CD8-positive, alpha-beta memory T cell (primary cell): Measurements from ENCODE around the gene DYNLT1. TPM values are rescaled to one million over a fixed set of nuclear protein-coding genes. Genes with fewer than 3 reads are reported as not detected.
"Not testable (repeated sequence)": the region's sequence is repeated elsewhere in the genome, so short reads cannot be mapped to it uniquely, and the experiment has no call there.

Experiments used
- CTCF ChIA-PET: fragments of 350-600 bp; sonication (Branson Sonifier 250); formaldehyde crosslinking; loops from one replicate; lab custom pipeline; 2021; ENCODE audit warnings: antibody characterized with exemption; lab: Charles Lee
- POLR2A ChIA-PET: fragments of 350-600 bp; sonication (Branson Sonifier 250); formaldehyde crosslinking; loops from one replicate; lab custom pipeline; 2021; ENCODE audit warnings: antibody characterized with exemption; lab: Charles Lee
- DNase-seq, 5 donors: peaks; one replicate each; pipeline versions ENCODE4 v3.0.0 to v3.0.0-alpha.2; 2020 to 2022; ENCODE audit warnings: mixed read lengths in 1 of 5
- H3K27ac ChIP-seq: one replicate; pipeline ENCODE4 v1.7.0; 2013; ENCODE audit warnings: low read depth, mild to moderate bottlenecking, low read length, moderate library complexity
- H3K27me3 ChIP-seq: 2 replicates; pipeline ENCODE4 v1.7.0; 2013; ENCODE audit warnings: low read length, mild to moderate bottlenecking; ENCODE audit not compliant: insufficient read depth, poor library complexity, severe bottlenecking
- H3K36me3 ChIP-seq: 2 replicates; pipeline ENCODE4 v1.7.0; 2013; ENCODE audit warnings: mild to moderate bottlenecking, low read length, moderate library complexity; ENCODE audit not compliant: insufficient read depth
- H3K4me1 ChIP-seq: 2 replicates; pipeline ENCODE4 v1.7.0; 2013; ENCODE audit warnings: mild to moderate bottlenecking, low read length, moderate library complexity; ENCODE audit not compliant: insufficient read depth
- H3K4me3 ChIP-seq: 2 replicates; pipeline ENCODE4 v1.7.0; 2013; ENCODE audit warnings: mild to moderate bottlenecking, low read length
- H3K9me3 ChIP-seq: 2 replicates; pipeline ENCODE4 v1.7.0; 2013; ENCODE audit warnings: mild to moderate bottlenecking, low read length
- H3K27ac Mint-ChIP-seq, 8 donors: one replicate each; pipeline ENCODE4 v1.8.0; 2020 to 2021; ENCODE audit warnings: mixed read lengths in 8 of 8, mild to moderate bottlenecking in 6 of 8, inconsistent platforms in 3 of 8, moderate library complexity in 3 of 8
- H3K27me3 Mint-ChIP-seq, 2 donors: one replicate each; pipeline ENCODE4 v1.8.0; 2020 to 2021; ENCODE audit warnings: mixed read lengths in 2 of 2, mild to moderate bottlenecking in 1 of 2, moderate library complexity in 1 of 2
- H3K36me3 Mint-ChIP-seq, 3 donors: one replicate each; pipeline ENCODE4 v1.8.0; 2020 to 2021; ENCODE audit warnings: mixed read lengths in 3 of 3, inconsistent platforms in 1 of 3, mild to moderate bottlenecking in 1 of 3
- H3K4me1 Mint-ChIP-seq, 3 donors: one replicate each; pipeline ENCODE4 v1.8.0; 2020 to 2021; ENCODE audit warnings: mixed read lengths in 3 of 3, inconsistent platforms in 1 of 3, mild to moderate bottlenecking in 1 of 3
- H3K4me3 Mint-ChIP-seq, 7 donors: one replicate each; pipeline ENCODE4 v1.8.0; 2020 to 2021; ENCODE audit warnings: mixed read lengths in 7 of 7, mild to moderate bottlenecking in 6 of 7, moderate library complexity in 4 of 7, inconsistent platforms in 2 of 7
- H3K9me3 Mint-ChIP-seq, 5 donors: one replicate each; pipeline ENCODE4 v1.8.0; 2020 to 2022; ENCODE audit warnings: mixed read lengths in 5 of 5, mild to moderate bottlenecking in 3 of 5, moderate library complexity in 2 of 5, inconsistent platforms in 1 of 5
- polyA plus RNA-seq: library from polyadenylated mRNA; unstranded; fragments of 300-500 nt; fragmentation: Illumina TruSeq; gene quantifications from one replicate; pipeline ENCODE4 v1.2.3, GENCODE V29; 2021
- total RNA-seq, 2 experiments: library from RNA; stranded (reverse); gene quantifications; one replicate each; pipeline ENCODE4 v1.2.3, GENCODE V29; 2021

DYNLT1 gene
- total and polyA plus RNA-seq, 3 experiments from 2014 or later = 83.2 to 103 (median 94.8) TPM

DNA sequence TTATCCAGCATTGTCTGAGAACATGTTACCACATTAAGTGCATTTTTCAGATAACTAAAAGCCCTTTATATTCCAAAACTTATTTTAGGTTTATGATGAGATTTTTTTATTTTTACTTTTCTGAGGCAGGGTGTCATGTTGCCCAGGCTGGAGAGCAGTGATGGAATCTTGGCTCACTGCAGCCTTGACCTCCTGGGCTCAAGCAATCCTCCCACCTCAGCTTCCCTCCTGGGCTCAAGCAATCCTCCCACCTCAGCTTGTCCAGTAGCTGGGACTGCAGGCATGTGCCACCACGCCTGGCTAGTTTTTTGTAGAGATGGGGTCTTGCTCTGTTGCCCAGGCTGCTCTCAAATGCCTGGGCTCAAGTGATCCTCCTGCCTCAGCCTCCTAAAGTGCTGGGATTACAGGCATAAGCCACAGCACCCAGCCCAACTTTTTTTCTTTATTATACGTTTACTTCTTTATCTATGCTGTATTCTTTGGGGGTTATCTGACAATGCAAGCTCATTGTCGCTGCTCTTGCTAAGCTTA is 6.2 kb downstream of the DYNLT1 start:
- peaks cover 14% of the 10 kb centered on the region for H3K36me3 ChIP-seq
- H3K27ac Mint-ChIP-seq = peak overlapping the region; percentile 44 to 89 (median 68)
- H3K36me3 Mint-ChIP-seq = peaks cover 12 to 70% (median 19%) of the 10 kb centered on the region in 3 donors
- peaks cover 70% of the 10 kb centered on the region for H3K4me1 ChIP-seq
- no peaks in the 10 kb centered on the region for H3K27me3 ChIP-seq
- peaks cover 0 to 2% of the 10 kb centered on the region in 2 donors for H3K27me3 Mint-ChIP-seq
- CTCF ChIA-PET = interaction anchor here (1.1 to 1.5 kb wide), 2 partner anchors 15 to 53 kb away, joined by 3 read pairs; no protein-coding TSS in a partner anchor
- H3K9me3 ChIP-seq = no peaks in the 10 kb centered on the region
- H3K27ac ChIP-seq = no peak overlapping the region
- peaks cover 69 to 88% (median 88%) of the 10 kb centered on the region in 3 donors for H3K4me1 Mint-ChIP-seq
- H3K9me3 Mint-ChIP-seq = no peaks in the 10 kb centered on the region
- H3K4me3 Mint-ChIP-seq = peak overlapping the region in 2 of 7 donors; percentile 36 to 40
- H3K4me3 ChIP-seq = no peak overlapping the region
- DNase-seq = no peak
- POLR2A ChIA-PET = no interaction called here

GRCh38 chr6:158636778-158637177 is 7.8 kb downstream of the DYNLT1 start:
- DNase-seq = no peak
- Mint-ChIP-seq H3K27me3 (peaks cover 0 to 2% of the 10 kb centered on the region in 2 donors), H3K36me3 (peaks cover 12 to 70% (median 27%) of the 10 kb centered on the region in 3 donors)

DNA sequence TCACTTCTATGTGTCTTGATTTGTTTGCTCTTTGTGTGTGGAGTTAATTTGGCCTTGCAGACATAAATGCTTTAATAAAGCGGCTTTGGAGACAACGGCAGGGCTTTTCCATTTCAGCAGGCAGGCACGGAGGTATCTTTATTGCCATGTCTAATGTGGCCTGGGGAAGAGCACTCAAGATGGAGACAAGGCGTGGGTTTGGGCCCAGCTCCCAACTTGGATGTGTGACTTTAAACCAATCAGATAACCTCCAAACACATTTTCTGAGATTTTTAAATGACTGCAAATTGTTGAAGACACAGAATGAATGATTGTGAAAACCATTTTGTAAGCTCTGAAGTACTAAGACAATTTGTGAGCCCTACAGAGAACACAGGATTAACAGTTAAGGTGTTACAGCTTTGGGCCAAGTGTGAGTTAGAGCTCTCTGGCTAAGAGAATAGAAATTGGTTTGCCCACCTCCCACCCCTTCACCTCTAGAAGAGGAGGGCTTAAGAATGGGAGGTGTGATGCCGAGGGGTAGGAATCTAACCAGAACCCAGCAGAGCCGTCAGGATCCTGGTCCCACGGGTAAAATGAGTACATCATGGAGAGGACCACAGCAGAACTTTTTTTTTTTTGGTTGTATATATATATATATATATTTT is 9.0 kb downstream of the DYNLT1 start:
- Mint-ChIP-seq H3K9me3 (no peaks in the 10 kb centered on the region), H3K27me3 (peaks cover 0 to 2% of the 10 kb centered on the region in 2 donors), H3K4me1 (peaks cover 56 to 82% (median 73%) of the 10 kb centered on the region in 3 donors), H3K27ac (peak overlapping the region; percentile 81 to 95 (median 92)), H3K36me3 (peaks cover 15 to 74% (median 32%) of the 10 kb centered on the region in 3 donors), H3K4me3 (peak overlapping the region in 4 of 7 donors; percentile 23 to 76 (median 51))
- Histone ChIP-seq H3K36me3 (peaks cover 19% of the 10 kb centered on the region), H3K4me1 (peaks cover 44% of the 10 kb centered on the region), H3K9me3 (no peaks in the 10 kb centered on the region), H3K27me3 (no peaks in the 10 kb centered on the region), H3K27ac (no peak overlapping the region), H3K4me3 (no peak overlapping the region)
- DNase-seq = no peak
- POLR2A ChIA-PET = interaction anchor here (1.1 kb wide), 1 partner anchor 9 kb away, joined by 5 read pairs; the partner anchor contains the start of gene DYNLT1
- CTCF ChIA-PET = interaction anchor here (0.7 to 0.8 kb wide), 2 partner anchors 11 to 25 kb away, joined by 3 to 5 read pairs; no protein-coding TSS in a partner anchor

More at GRCh38 chr6:158636778-158637177, 7.8 kb downstream of the DYNLT1 start:
- H3K9me3 ChIP-seq = no peaks in the 10 kb centered on the region
- Mint-ChIP-seq H3K27ac (peak overlapping the region in 6 of 8 donors; percentile 23 to 93 (median 56)), H3K9me3 (no peaks in the 10 kb centered on the region), H3K4me1 (peaks cover 61 to 80% (median 77%) of the 10 kb centered on the region in 3 donors), H3K4me3 (no peak overlapping the region)
- H3K4me1 ChIP-seq = peaks cover 56% of the 10 kb centered on the region
- no peaks in the 10 kb centered on the region for H3K27me3 ChIP-seq
- peaks cover 19% of the 10 kb centered on the region for H3K36me3 ChIP-seq
- no peak overlapping the region for H3K4me3 ChIP-seq
- ChIA-PET POLR2A (no interaction called here), CTCF (no interaction called here)
- H3K27ac ChIP-seq = no peak overlapping the region

- H3K27ac Mint-ChIP-seq = peak overlapping the region; percentile 81 to 95 (median 92)
- Histone ChIP-seq H3K27ac (no peak overlapping the region), H3K9me3 (no peaks in the 10 kb centered on the region), H3K36me3 (peaks cover 23% of the 10 kb centered on the region), H3K27me3 (no peaks in the 10 kb centered on the region), H3K4me1 (peaks cover 37% of the 10 kb centered on the region), H3K4me3 (no peak overlapping the region)
- H3K9me3 Mint-ChIP-seq = no peaks in the 10 kb centered on the region
- peak overlapping the region in 5 of 7 donors; percentile 19 to 57 (median 46) for H3K4me3 Mint-ChIP-seq
- peaks cover 51 to 78% (median 68%) of the 10 kb centered on the region in 3 donors for H3K4me1 Mint-ChIP-seq
- CTCF ChIA-PET = interaction anchor here (0.7 to 1.1 kb wide), 4 partner anchors 9 to 414 kb away, joined by 3 to 5 read pairs (median 3); partner anchors contain the start of gene DYNLT1
- POLR2A ChIA-PET = interaction anchor here (1.1 kb wide), 1 partner anchor 9 kb away, joined by 5 read pairs; the partner anchor contains the start of gene DYNLT1
- H3K36me3 Mint-ChIP-seq = peaks cover 13 to 73% (median 30%) of the 10 kb centered on the region in 3 donors
- peak in 2 of 5 donors; percentile 73 to 75 for DNase-seq
- peaks cover 0 to 2% of the 10 kb centered on the region in 2 donors for H3K27me3 Mint-ChIP-seq
These were observed 9.7 kb downstream of the DYNLT1 start for GRCh38 chr6:158634695-158635426.

- H3K36me3 ChIP-seq = peaks cover 26% of the 10 kb centered on the region
- H3K27ac Mint-ChIP-seq = peak overlapping the region; percentile 11 to 90 (median 76)
- no peak for DNase-seq
- no peaks in the 10 kb centered on the region for H3K9me3 ChIP-seq
- CTCF ChIA-PET = interaction anchor here (1.1 to 1.2 kb wide), 3 partner anchors 16 to 151 kb away, joined by 3 read pairs; partner anchors contain the start of gene SYTL3
- peaks cover 14 to 74% (median 31%) of the 10 kb centered on the region in 3 donors for H3K36me3 Mint-ChIP-seq
- POLR2A ChIA-PET = interaction anchor here (0.9 kb wide), 1 partner anchor 22 kb away, joined by 3 read pairs; no protein-coding TSS in a partner anchor
- no peak overlapping the region for H3K4me3 Mint-ChIP-seq
- peaks cover 0 to 2% of the 10 kb centered on the region in 2 donors for H3K27me3 Mint-ChIP-seq
- no peak overlapping the region for H3K27ac ChIP-seq
- no peaks in the 10 kb centered on the region for H3K9me3 Mint-ChIP-seq
- no peak overlapping the region for H3K4me3 ChIP-seq
- H3K27me3 ChIP-seq = no peaks in the 10 kb centered on the region
- H3K4me1 ChIP-seq = peaks cover 30% of the 10 kb centered on the region
- peaks cover 45 to 73% (median 54%) of the 10 kb centered on the region in 3 donors for H3K4me1 Mint-ChIP-seq
These were observed 11.4 kb downstream of the DYNLT1 start for GRCh38 chr6:158633127-158633526.

- not testable (repeated sequence) for H3K27me3 ChIP-seq, H3K9me3 ChIP-seq, H3K27ac ChIP-seq, H3K27me3 Mint-ChIP-seq, DNase-seq, H3K9me3 Mint-ChIP-seq, H3K4me3 Mint-ChIP-seq, H3K4me3 ChIP-seq
- Mint-ChIP-seq H3K36me3 (peaks cover 14 to 78% (median 36%) of the 10 kb centered on the region in 3 donors), H3K4me1 (peaks cover 45 to 76% (median 58%) of the 10 kb centered on the region in 3 donors), H3K27ac (peak overlapping the region; percentile 11 to 96 (median 86))
- POLR2A ChIA-PET = interaction anchor here (0.9 kb wide), 1 partner anchor 23 kb away, joined by 3 read pairs; no protein-coding TSS in a partner anchor
- CTCF ChIA-PET = interaction anchor here (1.1 to 1.2 kb wide), 3 partner anchors 17 to 151 kb away, joined by 3 read pairs; partner anchors contain the start of gene SYTL3
- H3K4me1 ChIP-seq = peaks cover 29% of the 10 kb centered on the region
- H3K36me3 ChIP-seq = peaks cover 26% of the 10 kb centered on the region
These were observed 11.9 kb downstream of the DYNLT1 start for GRCh38 chr6:158632538-158633119.
